Transverse colon (tissue), 3 donors: ENCODE measurements around the gene SMG5.

Experiments
- EP300 ChIP-seq: sonication (generic); formaldehyde crosslinking; IDR thresholded peaks from one replicate; pipeline ENCODE4 v1.6.1; 2017; ENCODE audit warnings: antibody characterized with exemption, low read depth
- POLR2A ChIP-seq: fragments of 450-650 bp; IDR thresholded peaks from one replicate; pipeline ENCODE4 v1.6.1; 2016; ENCODE audit warnings: antibody characterized with exemption, mild to moderate bottlenecking, moderate library complexity
- TF ChIP-seq, protein P1 (sequence below), 5 experiments: fragments of 200-600 bp in 3 of 5; fragments of 450-650 bp in 2 of 5; sonication (generic) in 3 of 5; IDR thresholded peaks; 1 replicate in 2 of 5; 2 replicates in 3 of 5; pipeline ENCODE4 v1.5.1; 2016 to 2017; ENCODE audit warnings: antibody characterized with exemption in 5 of 5, inconsistent platforms in 3 of 5, mild to moderate bottlenecking in 2 of 5, moderate library complexity in 1 of 5

GRCh38 chr1:156276532-156276931 lies 6.1 kb downstream of the SMG5 start:
- TF ChIP-seq, protein P1, sequence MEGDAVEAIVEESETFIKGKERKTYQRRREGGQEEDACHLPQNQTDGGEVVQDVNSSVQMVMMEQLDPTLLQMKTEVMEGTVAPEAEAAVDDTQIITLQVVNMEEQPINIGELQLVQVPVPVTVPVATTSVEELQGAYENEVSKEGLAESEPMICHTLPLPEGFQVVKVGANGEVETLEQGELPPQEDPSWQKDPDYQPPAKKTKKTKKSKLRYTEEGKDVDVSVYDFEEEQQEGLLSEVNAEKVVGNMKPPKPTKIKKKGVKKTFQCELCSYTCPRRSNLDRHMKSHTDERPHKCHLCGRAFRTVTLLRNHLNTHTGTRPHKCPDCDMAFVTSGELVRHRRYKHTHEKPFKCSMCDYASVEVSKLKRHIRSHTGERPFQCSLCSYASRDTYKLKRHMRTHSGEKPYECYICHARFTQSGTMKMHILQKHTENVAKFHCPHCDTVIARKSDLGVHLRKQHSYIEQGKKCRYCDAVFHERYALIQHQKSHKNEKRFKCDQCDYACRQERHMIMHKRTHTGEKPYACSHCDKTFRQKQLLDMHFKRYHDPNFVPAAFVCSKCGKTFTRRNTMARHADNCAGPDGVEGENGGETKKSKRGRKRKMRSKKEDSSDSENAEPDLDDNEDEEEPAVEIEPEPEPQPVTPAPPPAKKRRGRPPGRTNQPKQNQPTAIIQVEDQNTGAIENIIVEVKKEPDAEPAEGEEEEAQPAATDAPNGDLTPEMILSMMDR (IDR thresholded peaks at IDR 0.05), result no peak
- no peak for TF ChIP-seq EP300
- no peak for TF ChIP-seq POLR2A
